GM18520 (cell line): Measurements from ENCODE around the gene EFCAB11.
"Not testable (repeated sequence)": the region's sequence is repeated elsewhere in the genome, so short reads cannot be mapped to it uniquely, and the experiment has no call there.

Source experiments
- ATAC-seq: cut with Tn5 transposase; IDR thresholded peaks from one replicate; pipeline ENCODE4 v1.9.1; 2021; ENCODE audit not compliant: unreplicated experiment

Gene EFCAB11

GRCh38 chr14:89912221-89912620 lies 42.3 kb downstream of the EFCAB11 start:
- no peak for ATAC-seq

DNA sequence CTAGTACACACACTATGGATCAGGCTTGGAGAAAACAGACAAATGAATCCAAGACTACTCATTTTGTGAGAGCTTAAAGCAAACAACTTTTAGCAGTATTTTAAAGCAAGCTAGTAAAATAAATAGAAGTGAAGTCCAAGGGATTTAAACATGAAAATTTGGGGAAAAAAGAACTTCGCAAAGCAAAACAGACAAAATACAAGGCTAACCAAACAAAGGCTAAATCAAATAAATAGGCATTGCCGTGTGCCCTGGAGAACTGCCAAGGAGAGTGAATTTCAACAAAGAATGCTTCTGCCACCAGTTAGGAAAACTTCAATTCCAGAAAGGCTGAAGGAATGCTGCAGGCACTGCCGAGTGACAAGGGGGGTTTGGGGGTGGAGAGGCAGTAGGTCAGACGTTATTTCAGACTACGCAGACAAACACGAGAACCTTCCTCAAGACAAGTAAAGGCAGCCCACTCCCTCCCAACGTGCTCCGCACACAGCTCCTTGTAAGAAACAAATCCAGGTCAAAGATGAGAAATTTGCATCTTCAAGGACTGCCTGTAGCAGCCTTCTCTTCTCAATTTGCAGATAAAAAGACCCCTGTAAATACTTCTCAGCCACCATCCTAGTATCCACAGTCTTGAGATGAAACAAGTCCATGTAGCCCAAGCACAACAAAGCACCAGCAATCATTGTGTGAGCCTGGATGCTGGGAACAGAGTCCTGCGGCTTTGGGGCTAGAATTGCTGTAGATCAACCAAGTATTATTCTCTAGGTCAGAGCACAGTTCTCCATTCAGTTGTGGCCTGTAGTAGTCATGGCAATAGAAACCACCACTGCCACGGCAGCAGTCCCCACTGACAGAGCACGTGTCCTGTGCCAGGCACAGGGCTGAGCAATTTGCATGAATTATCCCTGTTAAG lies 43.3 kb downstream of the EFCAB11 start:
- no peak for ATAC-seq

- ATAC-seq = no peak
Observed at GRCh38 chr14:89910691-89911009, 43.9 kb downstream of the EFCAB11 start.

DNA sequence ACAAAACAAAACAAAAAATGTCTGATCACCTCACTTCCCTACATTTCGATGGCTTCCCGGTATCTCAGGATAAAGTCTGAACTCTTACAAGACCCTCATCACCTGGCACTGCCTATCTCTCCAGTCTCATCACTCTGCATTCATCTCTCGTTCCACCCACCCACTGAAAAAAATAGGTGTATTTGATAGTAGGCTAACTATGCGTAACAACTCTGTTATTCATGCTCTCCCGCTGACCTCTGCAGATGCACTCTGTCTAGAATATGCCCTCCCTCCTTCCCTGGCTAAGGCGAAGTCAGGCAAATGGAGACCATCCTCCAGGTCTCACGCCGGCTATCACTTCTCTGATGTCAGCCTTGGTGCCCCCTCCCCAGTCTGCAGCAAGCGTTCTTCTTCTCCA lies 44.9 kb downstream of the EFCAB11 start:
- no peak for ATAC-seq

DNA sequence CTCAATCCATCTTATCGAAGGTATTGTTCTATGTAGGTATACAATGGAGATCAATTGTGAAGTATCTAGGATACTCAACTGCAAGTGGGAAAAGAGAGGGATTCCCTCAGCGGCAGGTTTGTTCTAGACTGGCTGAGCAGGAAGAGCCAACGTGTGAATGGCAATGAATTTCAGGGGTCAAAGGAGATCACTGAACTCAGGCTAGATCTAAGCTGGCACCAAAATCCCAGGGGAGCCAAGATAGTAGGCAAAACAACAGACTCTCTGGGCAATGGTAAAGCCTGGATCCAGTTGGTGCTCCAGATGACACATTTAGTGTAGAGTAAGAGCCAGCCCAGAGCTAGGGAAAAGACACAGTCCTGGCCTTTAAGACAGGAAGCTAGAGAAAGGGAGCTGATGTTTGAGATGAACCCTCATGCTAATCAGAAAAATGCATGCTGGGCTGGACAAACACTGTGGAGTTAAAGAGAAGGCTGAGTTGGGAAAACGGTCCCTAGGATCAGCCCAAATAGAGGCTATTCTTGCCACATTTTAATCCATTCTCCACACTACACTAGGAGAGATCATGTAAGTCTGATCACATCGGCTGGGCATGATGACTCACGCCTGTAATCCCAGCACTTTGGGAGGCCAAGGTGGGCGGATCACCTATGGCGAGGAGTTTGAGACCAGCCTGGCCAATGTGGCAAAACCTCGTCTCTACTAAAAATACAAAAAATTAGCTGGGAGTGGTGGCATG lies 45.6 kb downstream of the EFCAB11 start:
- ATAC-seq = no peak

- no peak for ATAC-seq
Observed at GRCh38 chr14:89907655-89908054, 46.9 kb downstream of the EFCAB11 start.

GRCh38 chr14:89906000-89906399 lies 48.5 kb downstream of the EFCAB11 start:
- ATAC-seq = no peak

GRCh38 chr14:89903340-89903952 lies 51.1 kb downstream of the EFCAB11 start:
- ATAC-seq = no peak

DNA sequence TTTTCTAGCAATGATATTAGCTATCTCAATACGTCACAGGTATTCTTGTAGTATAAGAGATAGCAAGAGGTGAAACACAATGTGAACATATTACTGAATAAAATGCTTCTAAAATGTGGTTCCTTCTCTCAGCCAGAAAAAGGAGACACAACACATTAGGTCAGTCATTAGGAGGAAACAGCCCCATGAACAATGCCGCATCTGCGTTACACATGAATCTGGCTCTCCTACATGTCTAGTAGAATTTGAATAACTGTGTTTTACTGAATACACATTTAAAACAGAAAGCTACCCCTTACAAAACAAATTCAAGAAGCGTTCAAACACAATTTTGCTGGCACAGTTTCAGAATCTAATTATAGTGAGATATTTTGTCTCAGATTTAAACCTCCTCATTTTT lies 51.6 kb downstream of the EFCAB11 start:
- ATAC-seq = no peak

GRCh38 chr14:89900802-89901201 lies 53.7 kb downstream of the EFCAB11 start:
- no peak for ATAC-seq

GRCh38 chr14:89899917-89900663 lies 54.4 kb downstream of the EFCAB11 start:
- ATAC-seq = no peak

GRCh38 chr14:89899291-89899690 lies 55.2 kb downstream of the EFCAB11 start:
- ATAC-seq = no peak

GRCh38 chr14:89893388-89893787 lies 61.1 kb downstream of the EFCAB11 start:
- not testable (repeated sequence) for ATAC-seq

DNA sequence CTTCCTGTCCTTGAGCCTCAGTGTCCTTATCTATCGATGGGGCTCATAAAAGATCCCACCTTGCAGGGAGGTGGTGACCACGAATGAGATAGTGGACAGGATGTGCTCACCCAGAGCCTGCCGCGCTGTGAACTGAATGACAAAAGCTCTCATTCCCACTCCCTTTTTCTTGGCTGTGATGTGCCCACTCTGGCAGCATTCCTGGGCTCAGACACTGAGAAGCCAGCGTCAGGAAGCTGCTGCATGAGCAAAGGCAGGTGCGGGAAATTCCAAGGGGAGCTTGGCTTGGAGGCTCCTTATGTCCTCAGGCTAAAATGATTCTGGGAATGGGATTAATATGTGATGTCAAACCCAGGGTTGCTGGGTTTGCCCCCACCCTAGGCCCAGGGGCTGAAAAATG lies 61.6 kb downstream of the EFCAB11 start:
- no peak for ATAC-seq

DNA sequence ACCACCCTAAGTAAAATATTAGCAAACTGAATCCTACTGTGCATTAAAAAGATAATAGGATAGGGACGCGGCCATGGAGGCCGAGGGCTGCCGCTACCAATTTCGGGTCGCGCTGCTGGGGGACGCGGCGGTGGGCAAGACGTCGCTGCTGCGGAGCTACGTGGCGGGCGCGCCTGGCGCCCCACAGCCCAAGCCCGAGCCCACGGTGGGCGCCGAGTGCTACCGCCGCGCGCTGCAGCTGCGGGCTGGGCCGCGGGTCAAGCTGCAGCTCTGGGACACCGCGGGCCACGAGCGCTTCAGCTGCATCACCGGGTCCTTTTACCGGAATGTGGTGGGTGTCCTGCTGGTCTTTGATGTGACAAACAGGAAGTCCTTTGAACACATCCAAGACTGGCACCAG lies 62.8 kb downstream of the EFCAB11 start:
- not testable (repeated sequence) for ATAC-seq

GRCh38 chr14:89891055-89891454 lies 63.5 kb downstream of the EFCAB11 start:
- no peak for ATAC-seq

GRCh38 chr14:89890589-89890988 lies 63.9 kb downstream of the EFCAB11 start:
- ATAC-seq = no peak

- no peak for ATAC-seq
Observed at GRCh38 chr14:89889626-89890025, 64.9 kb downstream of the EFCAB11 start.

DNA sequence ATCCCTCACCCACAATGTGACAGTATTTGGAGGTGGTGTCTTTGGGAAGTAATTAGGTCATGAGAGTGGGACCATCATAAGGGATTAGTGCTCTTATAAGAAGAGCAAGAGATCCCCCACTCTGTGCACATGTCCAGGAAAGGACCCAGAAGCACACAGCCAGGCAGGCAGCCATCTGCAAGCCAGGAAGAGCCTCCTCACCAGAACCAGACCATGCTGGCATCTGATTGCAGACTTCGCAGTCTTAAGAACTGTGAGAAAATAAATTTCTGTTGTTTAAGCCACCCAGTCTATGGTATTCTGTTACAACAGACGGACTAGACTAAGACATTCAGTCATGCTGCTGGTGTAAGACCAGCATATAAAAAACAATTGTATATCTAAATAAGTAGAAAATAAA lies 69.8 kb downstream of the EFCAB11 start:
- ATAC-seq = no peak

GRCh38 chr14:89881839-89882238 lies 72.7 kb downstream of the EFCAB11 start:
- no peak for ATAC-seq

GRCh38 chr14:89874091-89874490 lies 80.4 kb downstream of the EFCAB11 start:
- ATAC-seq = not testable (repeated sequence)
